ENCODE measurements around the gene SLC25A53. TPM values are rescaled to one million over a fixed set of nuclear protein-coding genes. Genes with fewer than 3 reads are reported as not detected.

The SLC25A53 gene
- total and polyA plus RNA-seq, 2 experiments from 2014 or later, result 5.7 to 6.8 TPM

GRCh38 chrX:104183685-104184084 lies 26.9 kb upstream of the SLC25A53 start:
- peaks cover 20% of the 10 kb centered on the region for H3K79me2 ChIP-seq
- WGBS (ENCODE audit: low lambda C conversion rate, missing lambda C conversion rate), result 94% methylated on average over 4 of the region's 4 CpGs
- H4K20me1 ChIP-seq (ENCODE audit: insufficient read depth, poor library complexity, severe bottlenecking), result no peaks in the 10 kb centered on the region
- no peak for DNase-seq (ENCODE audit: low spot score)
- no peak overlapping the region for H3K4me3 ChIP-seq
- no peaks in the 10 kb centered on the region for H3K27me3 ChIP-seq
- no peaks in the 10 kb centered on the region for H3K9me2 ChIP-seq (replicated peaks; ENCODE audit: insufficient read depth)
- no peak overlapping the region for H2AFZ ChIP-seq
- H3K9me3 ChIP-seq (ENCODE audit: low read depth), result no peaks in the 10 kb centered on the region
- H3K36me3 ChIP-seq (replicated peaks; ENCODE audit: insufficient read depth, low read depth), result no peaks in the 10 kb centered on the region
- H3K4me1 ChIP-seq (ENCODE audit: insufficient read depth), result no peaks in the 10 kb centered on the region
- no peak for TF ChIP-seq EZH2phosphoT487 (IDR thresholded peaks at IDR 0.05; ENCODE audit: low read depth, severe bottlenecking, unreplicated experiment)
- TF ChIP-seq CTCF (IDR thresholded peaks at IDR 0.05; ENCODE audit: poor library complexity), result no peak
- TF ChIP-seq EZH2 (IDR thresholded peaks at IDR 0.05; ENCODE audit: borderline replicate concordance), result no peak
- no peak overlapping the region for H3K27ac ChIP-seq
- no peak overlapping the region for H3K4me2 ChIP-seq

- Histone ChIP-seq H3K9me3 (ENCODE audit: low read depth) (no peaks in the 10 kb centered on the region), H4K20me1 (ENCODE audit: insufficient read depth, poor library complexity, severe bottlenecking) (no peaks in the 10 kb centered on the region), H3K36me3 (replicated peaks; ENCODE audit: insufficient read depth, low read depth) (no peaks in the 10 kb centered on the region), H3K4me1 (ENCODE audit: insufficient read depth) (no peaks in the 10 kb centered on the region), H3K27ac (no peak overlapping the region), H2AFZ (no peak overlapping the region), H3K27me3 (no peaks in the 10 kb centered on the region), H3K79me2 (peaks cover 33% of the 10 kb centered on the region), H3K9me2 (replicated peaks; ENCODE audit: insufficient read depth) (no peaks in the 10 kb centered on the region), H3K4me3 (no peak overlapping the region), H3K4me2 (no peak overlapping the region)
- no peak for DNase-seq (ENCODE audit: low spot score)
- no peak for TF ChIP-seq CTCF (IDR thresholded peaks at IDR 0.05; ENCODE audit: poor library complexity)
- no peak for TF ChIP-seq EZH2 (IDR thresholded peaks at IDR 0.05; ENCODE audit: borderline replicate concordance)
- TF ChIP-seq EZH2phosphoT487 (IDR thresholded peaks at IDR 0.05; ENCODE audit: low read depth, severe bottlenecking, unreplicated experiment), result no peak
- 73% methylated on average over 6 of the region's 6 CpGs for WGBS (ENCODE audit: low lambda C conversion rate, missing lambda C conversion rate)
Measured at GRCh38 chrX:104173841-104174240, 17.0 kb upstream of the SLC25A53 start.

GRCh38 chrX:104172788-104173187 lies 16.0 kb upstream of the SLC25A53 start:
- Histone ChIP-seq H3K4me2 (no peak overlapping the region), H3K9me2 (replicated peaks; ENCODE audit: insufficient read depth) (no peaks in the 10 kb centered on the region), H3K9me3 (ENCODE audit: low read depth) (no peaks in the 10 kb centered on the region), H3K4me1 (ENCODE audit: insufficient read depth) (no peaks in the 10 kb centered on the region), H3K36me3 (replicated peaks; ENCODE audit: insufficient read depth, low read depth) (no peaks in the 10 kb centered on the region), H3K4me3 (no peak overlapping the region), H4K20me1 (ENCODE audit: insufficient read depth, poor library complexity, severe bottlenecking) (no peaks in the 10 kb centered on the region), H3K27me3 (no peaks in the 10 kb centered on the region), H2AFZ (no peak overlapping the region), H3K79me2 (peaks cover 38% of the 10 kb centered on the region), H3K27ac (no peak overlapping the region)
- 75% methylated on average over 2 of the region's 2 CpGs for WGBS (ENCODE audit: low lambda C conversion rate, missing lambda C conversion rate)
- DNase-seq (ENCODE audit: low spot score), result no peak
- no peak for TF ChIP-seq EZH2phosphoT487 (IDR thresholded peaks at IDR 0.05; ENCODE audit: low read depth, severe bottlenecking, unreplicated experiment)
- no peak for TF ChIP-seq CTCF (IDR thresholded peaks at IDR 0.05; ENCODE audit: poor library complexity)
- TF ChIP-seq EZH2 (IDR thresholded peaks at IDR 0.05; ENCODE audit: borderline replicate concordance), result no peak

- Histone ChIP-seq H3K27me3 (no peaks in the 10 kb centered on the region), H3K36me3 (replicated peaks; ENCODE audit: insufficient read depth, low read depth) (no peaks in the 10 kb centered on the region), H3K79me2 (peaks cover 45% of the 10 kb centered on the region), H2AFZ (no peak overlapping the region), H3K4me2 (no peak overlapping the region), H3K9me3 (ENCODE audit: low read depth) (no peaks in the 10 kb centered on the region), H3K4me1 (ENCODE audit: insufficient read depth) (no peaks in the 10 kb centered on the region), H3K9me2 (replicated peaks; ENCODE audit: insufficient read depth) (no peaks in the 10 kb centered on the region), H3K27ac (no peak overlapping the region), H3K4me3 (no peak overlapping the region), H4K20me1 (ENCODE audit: insufficient read depth, poor library complexity, severe bottlenecking) (no peaks in the 10 kb centered on the region)
- TF ChIP-seq EZH2phosphoT487 (IDR thresholded peaks at IDR 0.05; ENCODE audit: low read depth, severe bottlenecking, unreplicated experiment) (no peak), CTCF (IDR thresholded peaks at IDR 0.05; ENCODE audit: poor library complexity) (no peak), EZH2 (IDR thresholded peaks at IDR 0.05; ENCODE audit: borderline replicate concordance) (no peak)
- DNase-seq (ENCODE audit: low spot score), result no peak
- 70% methylated on average over 6 of the region's 6 CpGs for WGBS (ENCODE audit: low lambda C conversion rate, missing lambda C conversion rate)
Measured at GRCh38 chrX:104172121-104172520, 15.3 kb upstream of the SLC25A53 start.
